Measurements from ENCODE around the gene P3H1. TPM values are rescaled to one million over a fixed set of nuclear protein-coding genes. Genes with fewer than 3 reads are reported as not detected.
"Not testable (repeated sequence)": the region's sequence is repeated elsewhere in the genome, so short reads cannot be mapped to it uniquely, and the experiment has no call there.

Gene P3H1
- total RNA-seq, 1 experiment from 2014 or later = 18.1 TPM

- H4K20me1 ChIP-seq (ENCODE audit: insufficient read depth, low read depth, low read length); H3K4me2 ChIP-seq (ENCODE audit: low read depth, low read length, poor library complexity, severe bottlenecking); DNase-seq; H3K79me2 ChIP-seq (ENCODE audit: low read length); H3K36me3 ChIP-seq (ENCODE audit: insufficient read depth, low read length); H3K9ac ChIP-seq (ENCODE audit: low read length); H2AFZ ChIP-seq (ENCODE audit: low read length); H3K9me3 ChIP-seq (ENCODE audit: low read length); H3K9me2 ChIP-seq (replicated peaks; ENCODE audit: insufficient read depth, low read length); H3K27ac ChIP-seq (ENCODE audit: low read length); H3K27me3 ChIP-seq (ENCODE audit: low read length); H3K4me3 ChIP-seq (ENCODE audit: low read length); H3K4me1 ChIP-seq (ENCODE audit: low read length): not testable (repeated sequence)
Measured at GRCh38 chr1:42725820-42726219, 41.0 kb downstream of the P3H1 start.

- Histone ChIP-seq H3K9ac (ENCODE audit: low read length) (no peak overlapping the region), H3K79me2 (ENCODE audit: low read length) (no peaks in the 10 kb centered on the region), H3K36me3 (ENCODE audit: insufficient read depth, low read length) (no peaks in the 10 kb centered on the region), H3K4me3 (ENCODE audit: low read length) (no peak overlapping the region), H3K27ac (ENCODE audit: low read length) (no peak overlapping the region), H3K4me1 (ENCODE audit: low read length) (no peaks in the 10 kb centered on the region), H2AFZ (ENCODE audit: low read length) (no peak overlapping the region), H3K9me2 (replicated peaks; ENCODE audit: insufficient read depth, low read length) (no peaks in the 10 kb centered on the region), H3K4me2 (ENCODE audit: low read depth, low read length, poor library complexity, severe bottlenecking) (no peak overlapping the region), H3K9me3 (ENCODE audit: low read length) (no peaks in the 10 kb centered on the region), H3K27me3 (ENCODE audit: low read length) (no peaks in the 10 kb centered on the region), H4K20me1 (ENCODE audit: insufficient read depth, low read depth, low read length) (0 out of 2 replicates have a peak, but pooled peaks cover 3% of the 10 kb centered on the region)
- no peak for DNase-seq
Measured at GRCh38 chr1:42723511-42723910, 43.3 kb downstream of the P3H1 start.

DNA sequence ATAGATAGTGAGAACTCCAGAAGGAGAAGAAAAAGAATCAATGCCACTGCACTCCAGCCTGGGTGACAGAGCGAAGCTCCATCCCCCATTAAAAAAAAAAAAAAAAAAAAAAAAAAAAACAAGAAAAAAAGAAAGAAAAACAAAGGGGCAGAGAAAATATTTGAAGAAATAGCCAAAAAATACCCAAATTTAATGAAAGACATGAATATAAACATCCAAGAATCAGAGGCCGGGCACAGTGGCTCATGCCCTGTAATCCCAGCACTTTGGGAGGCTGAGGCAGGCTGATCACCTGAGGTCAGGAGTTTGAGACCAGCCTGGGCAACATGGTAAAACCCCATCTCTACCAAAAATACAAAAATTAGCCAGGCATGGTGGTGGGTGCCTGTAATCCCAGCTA lies 44.4 kb downstream of the P3H1 start:
- not testable (repeated sequence) for H3K9ac ChIP-seq (ENCODE audit: low read length); H4K20me1 ChIP-seq (ENCODE audit: insufficient read depth, low read depth, low read length); H3K27ac ChIP-seq (ENCODE audit: low read length); H3K79me2 ChIP-seq (ENCODE audit: low read length); H3K36me3 ChIP-seq (ENCODE audit: insufficient read depth, low read length); H3K9me2 ChIP-seq (replicated peaks; ENCODE audit: insufficient read depth, low read length); H3K4me1 ChIP-seq (ENCODE audit: low read length); H3K9me3 ChIP-seq (ENCODE audit: low read length); H3K27me3 ChIP-seq (ENCODE audit: low read length); DNase-seq; H2AFZ ChIP-seq (ENCODE audit: low read length); H3K4me2 ChIP-seq (ENCODE audit: low read depth, low read length, poor library complexity, severe bottlenecking); H3K4me3 ChIP-seq (ENCODE audit: low read length)

DNA sequence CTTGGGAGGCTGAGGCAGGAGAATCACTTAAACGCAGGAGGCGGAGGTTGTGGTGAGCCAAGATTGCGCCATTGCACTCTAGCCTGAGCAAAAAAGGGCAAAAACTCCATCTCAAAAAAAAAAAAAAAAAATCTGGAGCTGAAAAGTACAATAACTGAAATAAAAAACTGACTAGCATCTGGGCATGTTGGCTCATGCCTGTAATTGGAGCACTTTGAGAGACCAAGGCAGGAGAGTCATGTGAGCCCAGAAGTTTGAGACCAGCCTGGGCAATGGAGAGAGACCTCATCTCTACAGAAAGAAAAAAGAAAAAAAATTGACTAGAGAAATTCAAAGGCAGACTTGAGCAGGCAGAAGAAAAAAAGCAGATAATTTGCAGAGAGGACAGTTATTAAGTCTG lies 44.9 kb downstream of the P3H1 start:
- DNase-seq = no peak
- H3K9me2 ChIP-seq (replicated peaks; ENCODE audit: insufficient read depth, low read length) = no peaks in the 10 kb centered on the region
- H3K36me3 ChIP-seq (ENCODE audit: insufficient read depth, low read length) = no peaks in the 10 kb centered on the region

DNA sequence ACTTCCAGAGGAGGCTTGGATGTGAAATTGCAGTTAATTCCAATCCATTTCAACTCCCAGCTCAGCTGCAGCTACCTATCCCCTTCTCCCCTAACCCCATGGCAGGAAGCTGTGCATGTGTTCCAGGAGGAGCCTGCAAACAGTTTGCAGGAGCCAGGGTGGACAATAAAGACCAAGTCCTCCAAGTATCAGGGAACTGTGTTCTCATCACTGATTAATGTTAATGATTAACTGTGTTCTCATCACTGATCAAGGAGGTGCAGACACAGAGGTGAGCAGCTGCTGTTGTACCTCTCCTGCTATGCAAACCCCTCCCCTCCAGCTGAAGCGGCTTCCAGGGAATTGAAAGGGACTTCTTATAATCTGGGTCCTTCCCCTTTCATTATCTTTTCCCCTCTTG lies 46.0 kb downstream of the P3H1 start:
- no peaks in the 10 kb centered on the region for H3K9me3 ChIP-seq (ENCODE audit: low read length)
- H3K36me3 ChIP-seq (ENCODE audit: insufficient read depth, low read length) = 0 out of 2 replicates have a peak, but pooled peaks cover 4% of the 10 kb centered on the region
- H3K4me2 ChIP-seq (ENCODE audit: low read depth, low read length, poor library complexity, severe bottlenecking) = no peak overlapping the region
- H3K9ac ChIP-seq (ENCODE audit: low read length) = no peak overlapping the region
- no peak overlapping the region for H2AFZ ChIP-seq (ENCODE audit: low read length)
- H3K4me1 ChIP-seq (ENCODE audit: low read length) = no peaks in the 10 kb centered on the region
- no peaks in the 10 kb centered on the region for H3K27me3 ChIP-seq (ENCODE audit: low read length)
- H3K79me2 ChIP-seq (ENCODE audit: low read length) = no peaks in the 10 kb centered on the region
- no peak overlapping the region for H3K27ac ChIP-seq (ENCODE audit: low read length)
- no peaks in the 10 kb centered on the region for H3K9me2 ChIP-seq (replicated peaks; ENCODE audit: insufficient read depth, low read length)
- no peak for DNase-seq
- H3K4me3 ChIP-seq (ENCODE audit: low read length) = no peak overlapping the region
- H4K20me1 ChIP-seq (ENCODE audit: insufficient read depth, low read depth, low read length) = peaks cover 16% of the 10 kb centered on the region; the same call in 1 of the 2 replicates

More for the DNA sequence above, 44.9 kb downstream of the P3H1 start:
- Histone ChIP-seq H3K4me2 (ENCODE audit: low read depth, low read length, poor library complexity, severe bottlenecking) (no peak overlapping the region), H2AFZ (ENCODE audit: low read length) (no peak overlapping the region), H3K9ac (ENCODE audit: low read length) (no peak overlapping the region), H3K9me3 (ENCODE audit: low read length) (no peaks in the 10 kb centered on the region), H4K20me1 (ENCODE audit: insufficient read depth, low read depth, low read length) (peaks cover 8% of the 10 kb centered on the region; the same call in 1 of the 2 replicates), H3K27me3 (ENCODE audit: low read length) (no peaks in the 10 kb centered on the region), H3K4me3 (ENCODE audit: low read length) (no peak overlapping the region), H3K4me1 (ENCODE audit: low read length) (no peaks in the 10 kb centered on the region), H3K27ac (ENCODE audit: low read length) (no peak overlapping the region), H3K79me2 (ENCODE audit: low read length) (no peaks in the 10 kb centered on the region)

DNA sequence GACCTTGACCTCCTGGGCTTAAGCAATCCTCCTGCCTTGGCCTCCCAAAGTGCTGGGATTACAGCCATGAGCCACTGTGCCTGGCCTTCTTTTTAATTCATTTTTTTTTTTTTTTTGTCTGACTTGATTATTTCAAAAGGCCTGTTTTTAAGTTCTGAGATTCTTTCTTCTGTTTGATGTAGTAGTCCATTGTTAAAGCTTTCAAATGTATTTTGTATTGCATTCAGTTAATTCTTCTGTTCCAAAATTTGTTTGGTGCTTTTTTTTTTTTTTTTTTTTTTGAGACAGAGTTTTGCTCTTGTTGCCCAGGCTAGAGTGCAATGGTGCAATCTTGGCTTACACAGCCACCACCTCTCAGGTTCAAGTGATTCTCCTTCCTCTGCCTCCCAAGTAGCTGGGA lies 52.4 kb downstream of the P3H1 start:
- Histone ChIP-seq H4K20me1 (ENCODE audit: insufficient read depth, low read depth, low read length) (peaks cover 14% of the 10 kb centered on the region; the same call in 1 of the 2 replicates), H3K36me3 (ENCODE audit: insufficient read depth, low read length) (peaks cover 56% of the 10 kb centered on the region)
- not testable (repeated sequence) for H3K79me2 ChIP-seq (ENCODE audit: low read length); DNase-seq; H3K4me3 ChIP-seq (ENCODE audit: low read length); H3K4me2 ChIP-seq (ENCODE audit: low read depth, low read length, poor library complexity, severe bottlenecking); H3K27me3 ChIP-seq (ENCODE audit: low read length); H3K9ac ChIP-seq (ENCODE audit: low read length); H3K9me2 ChIP-seq (replicated peaks; ENCODE audit: insufficient read depth, low read length); H3K27ac ChIP-seq (ENCODE audit: low read length); H2AFZ ChIP-seq (ENCODE audit: low read length); H3K4me1 ChIP-seq (ENCODE audit: low read length); H3K9me3 ChIP-seq (ENCODE audit: low read length)

DNA sequence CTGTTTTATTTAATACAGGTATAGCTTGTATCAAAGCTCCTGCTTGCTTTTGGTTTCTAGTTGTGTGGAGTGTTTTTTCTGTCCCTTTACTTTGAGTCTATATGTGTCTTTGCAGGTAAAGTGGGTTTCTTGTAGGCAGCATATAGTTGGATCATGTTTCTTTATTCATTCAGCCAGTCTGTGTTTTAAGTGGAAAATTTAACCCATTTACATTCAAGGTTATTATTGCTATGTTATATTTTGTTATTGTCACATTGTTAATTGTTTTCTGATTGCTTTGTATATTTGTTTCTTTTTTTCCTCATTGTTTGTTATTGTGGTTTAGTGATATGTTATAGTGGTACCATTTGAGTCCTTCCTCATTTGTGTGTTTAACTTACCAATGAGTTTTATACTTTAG lies 53.5 kb downstream of the P3H1 start:
- Histone ChIP-seq H3K9me3 (ENCODE audit: low read length) (no peaks in the 10 kb centered on the region; the same call in 1 of the 2 replicates), H3K9me2 (replicated peaks; ENCODE audit: insufficient read depth, low read length) (no peaks in the 10 kb centered on the region), H3K27me3 (ENCODE audit: low read length) (no peaks in the 10 kb centered on the region), H3K27ac (ENCODE audit: low read length) (no peak overlapping the region), H3K4me1 (ENCODE audit: low read length) (no peaks in the 10 kb centered on the region), H3K36me3 (ENCODE audit: insufficient read depth, low read length) (peaks cover 59% of the 10 kb centered on the region), H3K4me3 (ENCODE audit: low read length) (no peak overlapping the region), H4K20me1 (ENCODE audit: insufficient read depth, low read depth, low read length) (peaks cover 14% of the 10 kb centered on the region; the same call in 1 of the 2 replicates), H3K4me2 (ENCODE audit: low read depth, low read length, poor library complexity, severe bottlenecking) (no peak overlapping the region), H2AFZ (ENCODE audit: low read length) (no peak overlapping the region), H3K79me2 (ENCODE audit: low read length) (peaks cover 10% of the 10 kb centered on the region), H3K9ac (ENCODE audit: low read length) (no peak overlapping the region)
- no peak for DNase-seq

DNA sequence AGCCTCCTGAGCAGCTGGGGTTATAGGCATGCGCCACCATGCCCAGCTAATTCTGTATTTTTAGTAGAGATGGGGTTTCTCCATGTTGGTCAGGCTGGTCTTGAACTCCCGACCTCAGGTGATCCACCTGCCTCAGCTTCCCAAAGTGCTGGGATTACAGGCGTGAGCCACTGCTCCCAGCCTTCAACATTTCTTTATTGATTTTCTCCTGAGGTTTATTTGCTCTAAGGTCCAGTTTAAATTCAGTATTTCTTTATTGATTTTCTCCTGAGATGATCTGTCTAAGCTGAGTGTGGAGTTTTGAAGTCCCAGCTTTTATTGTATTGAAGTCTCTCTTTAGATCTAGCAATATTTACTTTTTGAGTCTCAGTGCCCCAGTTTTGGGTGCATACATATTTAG lies 54.0 kb downstream of the P3H1 start:
- not testable (repeated sequence) for H3K9me3 ChIP-seq (ENCODE audit: low read length); H3K9ac ChIP-seq (ENCODE audit: low read length); H2AFZ ChIP-seq (ENCODE audit: low read length); H3K27me3 ChIP-seq (ENCODE audit: low read length); H3K4me2 ChIP-seq (ENCODE audit: low read depth, low read length, poor library complexity, severe bottlenecking); H3K27ac ChIP-seq (ENCODE audit: low read length); H3K4me1 ChIP-seq (ENCODE audit: low read length); H3K9me2 ChIP-seq (replicated peaks; ENCODE audit: insufficient read depth, low read length); H3K4me3 ChIP-seq (ENCODE audit: low read length); DNase-seq
- Histone ChIP-seq H4K20me1 (ENCODE audit: insufficient read depth, low read depth, low read length) (peaks cover 14% of the 10 kb centered on the region; the same call in 1 of the 2 replicates), H3K79me2 (ENCODE audit: low read length) (peaks cover 14% of the 10 kb centered on the region), H3K36me3 (ENCODE audit: insufficient read depth, low read length) (peaks cover 64% of the 10 kb centered on the region)
